Liver (tissue), 9 donors: Measurements from ENCODE around the gene FAU. TPM values are rescaled to one million over a fixed set of nuclear protein-coding genes. Genes with fewer than 3 reads are reported as not detected.

Experiments
- DNase-seq: peaks from one replicate; pipeline ENCODE4 v3.0.0-alpha.2; 2017; ENCODE audit warnings: low spot score
- H3K27ac ChIP-seq, 2 donors: one replicate each; pipeline ENCODE4 v1.7.0; 2013; ENCODE audit warnings: inconsistent platforms in 2 of 2, low read length in 2 of 2, control low read depth in 1 of 2, low read depth in 1 of 2, mild to moderate bottlenecking in 1 of 2
- H3K27me3 ChIP-seq, 4 donors: one replicate each; pipeline versions ENCODE4 v1.6.1 to v1.7.0; 2013; ENCODE audit warnings: low read length in 3 of 4, inconsistent platforms in 1 of 4, mild to moderate bottlenecking in 1 of 4, moderate library complexity in 1 of 4; ENCODE audit not compliant: control insufficient read depth in 4 of 4, insufficient read depth in 4 of 4
- H3K36me3 ChIP-seq, 4 donors: one replicate each; pipeline versions ENCODE4 v1.6.1 to v1.7.0; 2013; ENCODE audit warnings: low read length in 3 of 4, mild to moderate bottlenecking in 3 of 4, low read depth in 1 of 4, moderate library complexity in 1 of 4; ENCODE audit not compliant: control insufficient read depth in 4 of 4, insufficient read depth in 3 of 4
- H3K4me1 ChIP-seq, 4 donors: one replicate each; pipeline versions ENCODE4 v1.6.1 to v1.7.0; 2013; ENCODE audit warnings: low read length in 3 of 4, mild to moderate bottlenecking in 3 of 4, moderate library complexity in 1 of 4; ENCODE audit not compliant: control insufficient read depth in 4 of 4, insufficient read depth in 4 of 4
- H3K4me3 ChIP-seq, 3 donors: one replicate each; pipeline versions ENCODE4 v1.6.1 to v1.7.0; 2013; ENCODE audit warnings: low read length in 3 of 3, control low read depth in 1 of 3, low read depth in 1 of 3, mild to moderate bottlenecking in 1 of 3
- H3K9ac ChIP-seq, 2 donors: one replicate each; pipeline ENCODE4 v1.7.0; 2013; ENCODE audit warnings: low read length in 2 of 2, mild to moderate bottlenecking in 2 of 2, moderate library complexity in 2 of 2, control low read depth in 1 of 2, low read depth in 1 of 2
- H3K9me3 ChIP-seq, 4 donors: one replicate each; pipeline versions ENCODE4 v1.6.1 to v1.7.0; 2013; ENCODE audit warnings: low read length in 3 of 4; ENCODE audit not compliant: control insufficient read depth in 4 of 4
- FOXA1 ChIP-seq: IDR thresholded peaks from 2 replicates; pipeline ENCODE4 v1.6.1; 2016; ENCODE audit warnings: antibody characterized with exemption
- FOXA2 ChIP-seq: IDR thresholded peaks from 2 replicates; pipeline ENCODE4 v1.6.1; 2016; ENCODE audit warnings: antibody characterized with exemption
- GABPA ChIP-seq, 2 donors: IDR thresholded peaks in 1 of 2; conservative IDR thresholded peaks in 1 of 2; 2 replicates each; pipeline ENCODE4 v1.6.1; 2016; ENCODE audit warnings: antibody characterized with exemption in 2 of 2, mild to moderate bottlenecking in 1 of 2, moderate library complexity in 1 of 2
- HNF4A ChIP-seq, 2 donors: conservative IDR thresholded peaks; 2 replicates each; pipeline ENCODE4 v1.6.1; 2016; ENCODE audit warnings: antibody characterized with exemption in 2 of 2, mild to moderate bottlenecking in 2 of 2
- HNF4G ChIP-seq: IDR thresholded peaks from 2 replicates; pipeline ENCODE4 v1.6.1; 2016; ENCODE audit warnings: antibody characterized with exemption
- NR2F2 ChIP-seq: IDR thresholded peaks from 2 replicates; pipeline ENCODE4 v1.6.1; 2016; ENCODE audit warnings: antibody characterized with exemption
- RAD21 ChIP-seq, 2 donors: IDR thresholded peaks; 2 replicates each; pipeline ENCODE4 v1.6.1; 2016; ENCODE audit warnings: antibody characterized with exemption in 2 of 2, mild to moderate bottlenecking in 2 of 2
- RXRA ChIP-seq, 2 donors: IDR thresholded peaks; 2 replicates each; pipeline ENCODE4 v1.6.1; 2017 to 2018; ENCODE audit warnings: antibody characterized with exemption in 2 of 2, mild to moderate bottlenecking in 1 of 2
- SP1 ChIP-seq: IDR thresholded peaks from 2 replicates; pipeline ENCODE4 v1.6.1; 2018; ENCODE audit warnings: antibody characterized with exemption, mild to moderate bottlenecking
- TAF1 ChIP-seq: conservative IDR thresholded peaks from 2 replicates; pipeline ENCODE4 v1.6.1; 2016; ENCODE audit warnings: antibody characterized with exemption, mild to moderate bottlenecking
- YY1 ChIP-seq: IDR thresholded peaks from 2 replicates; pipeline ENCODE4 v1.6.1; 2016; ENCODE audit warnings: antibody characterized with exemption, mild to moderate bottlenecking
- WGBS: extraction: QIAGEN DNeasy Blood & Tissue Kit; methylation state at CpG from one replicate; pipeline ENCODE4 v1.1.7; 2013; 5-methylcytosine and 5-hydroxymethylcytosine counted together
- polyA plus RNA-seq, 2 donors: library from polyadenylated mRNA; stranded (reverse) in 1 of 2; unstranded in 1 of 2; fragments of 200-250 nt in 1 of 2; fragments of >200 nt in 1 of 2; fragmentation: Nextera tagmentation in 1 of 2; extraction: Ambion mirVana in 1 of 2; gene quantifications; one replicate each; pipeline versions ENCODE4 v1.2.1 to v1.2.3, GENCODE V29; 2013 to 2015
- total RNA-seq, 2 donors: library from RNA; depleted of rRNA; stranded (reverse); fragments of >200 nt; gene quantifications; one replicate each; pipeline ENCODE4 v1.2.3, GENCODE V29; 2014
- TF ChIP-seq, protein P1 (sequence below): IDR thresholded peaks from 2 replicates; pipeline ENCODE4 v1.6.1; 2016; ENCODE audit warnings: antibody characterized with exemption, mild to moderate bottlenecking
- TF ChIP-seq, protein P2 (sequence below): IDR thresholded peaks from 2 replicates; pipeline ENCODE4 v1.6.1; 2016; ENCODE audit warnings: antibody characterized with exemption
- TF ChIP-seq, protein P3 (sequence below): IDR thresholded peaks from 2 replicates; pipeline ENCODE4 v1.6.1; 2016; ENCODE audit warnings: antibody characterized with exemption
- TF ChIP-seq, protein P4 (sequence below): fragments of 150-350 bp; IDR thresholded peaks from 2 replicates; pipeline ENCODE4 v1.5.1; 2017; ENCODE audit warnings: improper control_type of control experiment, low read depth, low read length; ENCODE audit not compliant: missing input control
- donor health status: healthy.
- donor health status: healthy.
- donor health status: healthy.
- donor health status: healthy.
- donor health status: healthy.

Gene FAU
- total and polyA plus RNA-seq, 4 donors, result 199 to 535 (median 362) TPM

DNA sequence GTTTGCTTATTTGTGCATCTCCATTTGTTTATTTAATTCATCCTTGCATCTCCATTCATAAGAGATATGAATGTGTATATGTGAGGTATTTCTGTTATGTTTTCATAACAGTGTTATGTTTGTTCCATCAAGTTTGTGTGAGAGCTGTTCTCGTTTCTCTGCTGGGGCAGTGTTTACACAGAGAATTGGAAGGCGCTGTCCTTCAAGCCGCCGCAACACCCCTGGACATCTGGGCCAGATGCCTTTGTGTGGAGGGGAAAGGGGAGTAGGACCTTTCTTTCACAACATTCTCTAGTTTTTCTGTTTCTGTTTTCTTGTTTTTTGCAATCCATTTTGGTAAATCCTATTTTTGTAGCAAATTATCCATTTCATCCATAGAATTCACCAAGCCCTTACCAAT, 17.3 kb downstream of the FAU start:
- H3K4me3 ChIP-seq, result no peak overlapping the region
- no peak overlapping the region for H3K27ac ChIP-seq
- H3K9ac ChIP-seq, result no peak overlapping the region
- peaks cover 10 to 39% (median 26%) of the 10 kb centered on the region in 4 donors for H3K4me1 ChIP-seq
- WGBS, result 52% methylated on average over 4 of the region's 4 CpGs
- no peak for DNase-seq
- no peaks in the 10 kb centered on the region for H3K9me3 ChIP-seq
- peaks cover 3 to 13% (median 8%) of the 10 kb centered on the region in 4 donors for H3K36me3 ChIP-seq
- TF ChIP-seq NR2F2 (no peak), HNF4G (no peak), FOXA1 (no peak), SP1 (no peak), RXRA (IDR thresholded peaks at IDR 0.05) (no peak), TAF1 (no peak)
- TF ChIP-seq, protein P1, sequence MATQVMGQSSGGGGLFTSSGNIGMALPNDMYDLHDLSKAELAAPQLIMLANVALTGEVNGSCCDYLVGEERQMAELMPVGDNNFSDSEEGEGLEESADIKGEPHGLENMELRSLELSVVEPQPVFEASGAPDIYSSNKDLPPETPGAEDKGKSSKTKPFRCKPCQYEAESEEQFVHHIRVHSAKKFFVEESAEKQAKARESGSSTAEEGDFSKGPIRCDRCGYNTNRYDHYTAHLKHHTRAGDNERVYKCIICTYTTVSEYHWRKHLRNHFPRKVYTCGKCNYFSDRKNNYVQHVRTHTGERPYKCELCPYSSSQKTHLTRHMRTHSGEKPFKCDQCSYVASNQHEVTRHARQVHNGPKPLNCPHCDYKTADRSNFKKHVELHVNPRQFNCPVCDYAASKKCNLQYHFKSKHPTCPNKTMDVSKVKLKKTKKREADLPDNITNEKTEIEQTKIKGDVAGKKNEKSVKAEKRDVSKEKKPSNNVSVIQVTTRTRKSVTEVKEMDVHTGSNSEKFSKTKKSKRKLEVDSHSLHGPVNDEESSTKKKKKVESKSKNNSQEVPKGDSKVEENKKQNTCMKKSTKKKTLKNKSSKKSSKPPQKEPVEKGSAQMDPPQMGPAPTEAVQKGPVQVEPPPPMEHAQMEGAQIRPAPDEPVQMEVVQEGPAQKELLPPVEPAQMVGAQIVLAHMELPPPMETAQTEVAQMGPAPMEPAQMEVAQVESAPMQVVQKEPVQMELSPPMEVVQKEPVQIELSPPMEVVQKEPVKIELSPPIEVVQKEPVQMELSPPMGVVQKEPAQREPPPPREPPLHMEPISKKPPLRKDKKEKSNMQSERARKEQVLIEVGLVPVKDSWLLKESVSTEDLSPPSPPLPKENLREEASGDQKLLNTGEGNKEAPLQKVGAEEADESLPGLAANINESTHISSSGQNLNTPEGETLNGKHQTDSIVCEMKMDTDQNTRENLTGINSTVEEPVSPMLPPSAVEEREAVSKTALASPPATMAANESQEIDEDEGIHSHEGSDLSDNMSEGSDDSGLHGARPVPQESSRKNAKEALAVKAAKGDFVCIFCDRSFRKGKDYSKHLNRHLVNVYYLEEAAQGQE, result no peak
- TF ChIP-seq, protein P2, sequence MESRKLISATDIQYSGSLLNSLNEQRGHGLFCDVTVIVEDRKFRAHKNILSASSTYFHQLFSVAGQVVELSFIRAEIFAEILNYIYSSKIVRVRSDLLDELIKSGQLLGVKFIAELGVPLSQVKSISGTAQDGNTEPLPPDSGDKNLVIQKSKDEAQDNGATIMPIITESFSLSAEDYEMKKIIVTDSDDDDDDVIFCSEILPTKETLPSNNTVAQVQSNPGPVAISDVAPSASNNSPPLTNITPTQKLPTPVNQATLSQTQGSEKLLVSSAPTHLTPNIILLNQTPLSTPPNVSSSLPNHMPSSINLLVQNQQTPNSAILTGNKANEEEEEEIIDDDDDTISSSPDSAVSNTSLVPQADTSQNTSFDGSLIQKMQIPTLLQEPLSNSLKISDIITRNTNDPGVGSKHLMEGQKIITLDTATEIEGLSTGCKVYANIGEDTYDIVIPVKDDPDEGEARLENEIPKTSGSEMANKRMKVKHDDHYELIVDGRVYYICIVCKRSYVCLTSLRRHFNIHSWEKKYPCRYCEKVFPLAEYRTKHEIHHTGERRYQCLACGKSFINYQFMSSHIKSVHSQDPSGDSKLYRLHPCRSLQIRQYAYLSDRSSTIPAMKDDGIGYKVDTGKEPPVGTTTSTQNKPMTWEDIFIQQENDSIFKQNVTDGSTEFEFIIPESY, result no peak
- TF ChIP-seq, protein P3, sequence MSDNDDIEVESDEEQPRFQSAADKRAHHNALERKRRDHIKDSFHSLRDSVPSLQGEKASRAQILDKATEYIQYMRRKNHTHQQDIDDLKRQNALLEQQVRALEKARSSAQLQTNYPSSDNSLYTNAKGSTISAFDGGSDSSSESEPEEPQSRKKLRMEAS, result no peak
- H3K27me3 ChIP-seq, result no peaks in the 10 kb centered on the region

DNA sequence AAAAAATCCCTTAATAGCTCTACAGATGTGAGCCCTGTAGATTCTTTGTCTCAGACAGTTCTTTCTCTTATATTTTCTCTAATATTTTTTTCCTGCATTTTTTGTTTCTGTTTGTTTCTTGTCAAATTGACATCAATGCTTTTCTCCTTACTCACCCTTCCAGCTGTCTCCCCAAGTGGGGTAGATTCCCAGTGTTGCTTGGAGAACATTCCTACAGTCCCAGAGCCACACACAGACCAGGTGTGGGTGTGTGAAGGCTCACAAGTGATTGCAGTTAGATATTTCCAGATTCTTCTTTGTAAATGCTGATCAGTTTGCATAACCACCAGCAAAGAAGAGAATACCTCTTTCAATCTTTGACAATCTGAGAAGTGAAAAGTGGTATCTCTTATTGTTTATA, 18.5 kb downstream of the FAU start:
- Histone ChIP-seq H3K4me3 (no peak overlapping the region), H3K9ac (no peak overlapping the region), H3K36me3 (peaks cover 0 to 8% (median 4%) of the 10 kb centered on the region in 4 donors), H3K9me3 (no peaks in the 10 kb centered on the region), H3K4me1 (peaks cover 10 to 39% (median 26%) of the 10 kb centered on the region in 4 donors), H3K27ac (no peak overlapping the region), H3K27me3 (no peaks in the 10 kb centered on the region)
- no peak for DNase-seq
- TF ChIP-seq HNF4G, result no peak
- no peak for TF ChIP-seq SP1

DNA sequence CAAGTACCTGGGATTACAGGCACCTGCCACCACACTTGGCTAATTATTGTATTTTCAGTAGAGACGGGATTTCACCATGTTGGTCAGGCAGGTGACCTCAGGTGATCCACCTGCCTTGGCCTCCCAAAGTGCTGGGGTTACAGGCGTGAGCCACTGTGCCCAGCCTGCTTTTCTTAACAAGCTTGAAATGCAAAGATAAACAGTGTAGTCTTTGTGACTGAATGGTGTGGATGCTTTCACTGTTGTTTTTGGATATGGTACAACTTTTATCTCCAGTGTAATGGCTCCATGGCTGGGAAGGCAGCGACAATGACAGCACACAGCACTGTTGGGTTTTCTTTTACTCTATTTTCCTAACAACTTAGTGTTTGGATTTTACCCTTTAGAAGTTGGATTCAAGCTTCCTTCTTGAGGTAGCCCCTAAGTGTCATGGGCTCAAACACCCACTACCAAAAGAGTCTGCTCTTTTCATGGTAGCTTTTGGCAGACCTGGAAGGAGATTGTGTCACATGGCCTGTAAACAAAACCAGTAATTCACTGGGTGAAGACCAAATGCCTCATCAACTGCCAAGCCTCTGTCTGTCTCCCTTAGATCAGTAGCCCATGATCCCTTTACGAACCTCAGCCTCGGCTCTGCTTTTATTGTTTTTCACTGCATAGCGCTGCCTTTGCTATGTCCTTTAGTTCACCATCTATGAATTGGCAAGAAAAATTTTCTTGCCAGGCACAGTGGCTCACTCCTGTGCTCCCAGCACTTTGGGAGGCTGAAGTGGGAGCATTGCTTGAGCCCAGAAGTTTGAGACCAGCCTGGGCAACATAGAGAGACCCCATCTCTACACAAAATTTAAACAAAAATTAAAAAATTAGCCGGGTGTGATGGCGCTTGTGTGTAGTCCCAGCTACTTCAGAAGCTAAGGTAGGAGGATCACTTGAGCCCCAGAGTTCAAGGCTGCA, 19.5 kb downstream of the FAU start:
- no peaks in the 10 kb centered on the region for H3K27me3 ChIP-seq
- WGBS, result 50% methylated on average over 8 of the region's 8 CpGs
- H3K27ac ChIP-seq, result peak overlapping the region; percentile 66 to 81
- no peak overlapping the region for H3K4me3 ChIP-seq
- H3K9ac ChIP-seq, result no peak overlapping the region
- no peak for DNase-seq
- H3K36me3 ChIP-seq, result peaks cover 0 to 6% (median 2%) of the 10 kb centered on the region in 4 donors
- no peaks in the 10 kb centered on the region for H3K9me3 ChIP-seq
- H3K4me1 ChIP-seq, result peaks cover 10 to 40% (median 28%) of the 10 kb centered on the region in 4 donors
- TF ChIP-seq RXRA (IDR thresholded peaks at IDR 0.05) (peak; percentile 87 to 88), HNF4A (conservative IDR thresholded peaks at IDR 0.05) (peak; percentile 35 to 47), FOXA1 (peak; percentile 61), YY1 (peak; percentile 94), FOXA2 (peak; percentile 76), GABPA (IDR thresholded peaks at IDR 0.05 in 1 of 2, conservative IDR thresholded peaks at IDR 0.05 in 1 of 2) (peak in 1 of 2 donors; percentile 66), HNF4G (no peak), SP1 (peak; percentile 74), RAD21 (IDR thresholded peaks at IDR 0.05) (peak in 1 of 2 donors; percentile 10), TAF1 (no peak)
- TF ChIP-seq, protein P4, sequence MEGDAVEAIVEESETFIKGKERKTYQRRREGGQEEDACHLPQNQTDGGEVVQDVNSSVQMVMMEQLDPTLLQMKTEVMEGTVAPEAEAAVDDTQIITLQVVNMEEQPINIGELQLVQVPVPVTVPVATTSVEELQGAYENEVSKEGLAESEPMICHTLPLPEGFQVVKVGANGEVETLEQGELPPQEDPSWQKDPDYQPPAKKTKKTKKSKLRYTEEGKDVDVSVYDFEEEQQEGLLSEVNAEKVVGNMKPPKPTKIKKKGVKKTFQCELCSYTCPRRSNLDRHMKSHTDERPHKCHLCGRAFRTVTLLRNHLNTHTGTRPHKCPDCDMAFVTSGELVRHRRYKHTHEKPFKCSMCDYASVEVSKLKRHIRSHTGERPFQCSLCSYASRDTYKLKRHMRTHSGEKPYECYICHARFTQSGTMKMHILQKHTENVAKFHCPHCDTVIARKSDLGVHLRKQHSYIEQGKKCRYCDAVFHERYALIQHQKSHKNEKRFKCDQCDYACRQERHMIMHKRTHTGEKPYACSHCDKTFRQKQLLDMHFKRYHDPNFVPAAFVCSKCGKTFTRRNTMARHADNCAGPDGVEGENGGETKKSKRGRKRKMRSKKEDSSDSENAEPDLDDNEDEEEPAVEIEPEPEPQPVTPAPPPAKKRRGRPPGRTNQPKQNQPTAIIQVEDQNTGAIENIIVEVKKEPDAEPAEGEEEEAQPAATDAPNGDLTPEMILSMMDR, result no peak
- TF ChIP-seq, protein P2, result peak; percentile 55
- TF ChIP-seq, protein P3, result no peak
